HG02759 (cell line): Measurements from ENCODE around the gene LMBR1L.

Experiments used
- ATAC-seq: cut with Tn5 transposase; IDR thresholded peaks from one replicate; pipeline ENCODE4 v1.9.1; 2021; ENCODE audit warnings: mild to moderate bottlenecking, moderate library complexity; ENCODE audit not compliant: unreplicated experiment

LMBR1L gene

GRCh38 chr12:49055092-49055491 lies 55.6 kb downstream of the LMBR1L start:
- no peak for ATAC-seq

- ATAC-seq, result no peak
These were observed 56.1 kb downstream of the LMBR1L start for GRCh38 chr12:49054524-49054923.

- ATAC-seq, result no peak
These were observed 56.6 kb downstream of the LMBR1L start for GRCh38 chr12:49054096-49054495.

- ATAC-seq, result no peak
These were observed 58.0 kb downstream of the LMBR1L start for GRCh38 chr12:49052451-49053208.

GRCh38 chr12:49051777-49052438 lies 58.7 kb downstream of the LMBR1L start:
- no peak for ATAC-seq

- ATAC-seq, result no peak
These were observed 59.3 kb downstream of the LMBR1L start for GRCh38 chr12:49051373-49051764.

GRCh38 chr12:49050507-49051372 lies 59.9 kb downstream of the LMBR1L start:
- no peak for ATAC-seq

GRCh38 chr12:49049566-49050224 lies 61.0 kb downstream of the LMBR1L start:
- ATAC-seq, result no peak

GRCh38 chr12:49048953-49049352 lies 61.7 kb downstream of the LMBR1L start:
- no peak for ATAC-seq
